Measurements from ENCODE around the gene ZFP28.

The ZFP28 gene

GRCh38 chr19:56538761-56539263 is at the start of gene ZFP28:
ZFP28 (plus strand) TSS chr19:56538948; CDS start chr19:56539019, 71 bp downstream.
- peak; percentile 39 for DNase-seq

DNA sequence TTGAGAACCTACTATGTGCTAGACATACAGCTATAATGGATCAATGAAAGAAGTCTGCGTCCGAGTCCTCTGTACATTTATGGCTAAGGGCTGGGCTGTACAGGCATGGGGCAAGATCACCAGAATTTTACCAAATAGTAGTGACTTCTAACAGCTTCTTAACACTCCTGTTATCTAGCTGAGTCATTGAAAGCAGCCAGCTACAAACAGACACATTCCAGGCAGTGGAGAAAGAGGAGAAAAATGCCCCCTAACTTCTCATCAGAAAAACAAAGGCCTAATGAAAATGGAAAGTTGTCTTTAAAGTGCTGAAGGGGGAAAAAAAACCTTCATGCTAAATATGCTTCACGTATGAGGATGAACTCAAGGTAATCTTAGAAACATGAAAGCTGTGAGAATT is 47.3 kb upstream of the ZFP28 start:
- DNase-seq, result no peak

DNA sequence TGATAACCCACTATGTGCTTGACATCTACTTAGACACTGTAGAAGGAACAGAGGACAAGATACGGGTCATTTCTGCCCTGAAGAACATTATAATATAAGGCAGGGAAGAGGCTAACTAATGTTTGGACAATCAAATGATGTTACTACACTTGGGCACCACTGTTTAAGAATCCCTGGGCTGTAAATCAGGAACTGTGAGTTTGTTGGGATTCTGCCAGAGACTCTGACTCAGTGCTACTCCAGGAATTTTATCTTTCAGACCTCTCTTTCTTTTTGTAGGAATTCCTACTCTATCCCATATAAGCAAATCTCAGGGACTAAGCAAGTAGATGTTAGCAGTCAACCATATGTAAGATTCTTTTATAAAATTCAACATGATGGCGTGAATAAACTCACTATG is 34.2 kb upstream of the ZFP28 start:
- no peak for DNase-seq

DNA sequence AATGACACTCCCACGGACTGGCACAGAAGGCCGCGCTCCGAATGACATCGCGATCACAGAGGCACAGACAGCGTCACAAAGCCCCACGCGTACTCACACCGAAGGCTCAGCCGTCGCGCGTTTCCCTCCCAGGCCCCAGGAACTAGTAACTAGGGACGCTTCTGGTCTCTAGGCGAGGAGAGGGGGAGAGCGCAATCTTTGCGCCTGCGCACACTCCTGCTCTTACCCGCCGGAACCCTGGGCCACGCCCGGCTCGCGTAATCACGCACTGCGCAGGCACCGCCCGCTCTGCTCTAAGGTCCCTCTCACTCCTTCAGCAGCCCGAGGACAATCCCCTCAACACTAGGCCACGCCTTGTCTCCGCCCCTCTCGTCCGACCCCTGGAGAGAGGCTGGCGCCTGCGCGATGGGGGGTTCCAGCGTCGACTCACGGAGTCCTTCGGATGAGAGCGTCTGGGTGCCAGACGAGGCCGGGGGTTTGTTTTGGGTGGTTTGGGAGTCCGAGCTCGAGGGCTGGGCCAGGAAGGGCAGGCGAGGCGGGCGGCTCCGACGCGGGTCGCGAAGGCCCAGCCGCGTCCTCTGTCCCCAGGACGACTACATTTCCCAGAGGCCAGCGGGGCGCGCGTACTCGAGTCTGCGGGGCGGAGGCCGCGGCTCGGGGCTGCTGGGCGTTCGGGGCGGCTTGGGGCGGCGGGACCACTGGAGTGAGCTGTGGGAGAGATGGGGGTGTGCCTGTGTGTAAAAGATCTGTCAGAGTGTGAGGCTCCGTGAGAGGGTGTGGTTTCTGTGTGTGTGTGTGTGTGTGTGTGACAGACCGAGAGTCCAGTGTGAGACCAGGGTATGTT is 31.1 kb upstream of the ZFP28 start, which contains the start of gene ZNF471:
Gene ZNF471 (plus strand): TSS at position 410 of the 844 bp plus-strand sequence. CDS start 3,717 bp downstream, outside the sequence.
- peak; percentile 80 for DNase-seq

DNA sequence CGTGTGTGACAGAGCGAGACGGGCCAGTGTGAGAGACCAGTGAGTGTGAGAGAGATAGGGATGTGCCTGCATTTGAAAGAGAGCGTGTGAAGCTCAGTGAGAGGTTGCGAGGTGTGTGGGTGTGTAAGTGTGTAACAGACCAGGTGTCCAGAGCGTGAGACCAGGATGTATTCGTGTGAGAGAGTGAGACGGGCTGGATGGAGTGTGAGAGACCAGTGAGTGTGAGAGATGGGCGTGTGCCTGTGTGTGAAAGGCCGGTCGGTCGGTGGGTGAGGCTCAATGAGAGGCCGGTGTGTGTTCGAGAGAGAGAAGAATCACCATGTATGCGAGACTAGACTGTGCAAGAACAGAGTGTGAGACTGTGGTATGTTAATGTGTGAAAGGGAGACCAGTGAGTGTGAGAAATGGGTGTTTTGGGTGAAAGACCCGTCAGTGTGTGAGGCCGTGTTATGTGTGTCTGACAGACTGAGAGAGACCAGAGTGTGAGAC is 30.4 kb upstream of the ZFP28 start:
- no peak for DNase-seq

DNA sequence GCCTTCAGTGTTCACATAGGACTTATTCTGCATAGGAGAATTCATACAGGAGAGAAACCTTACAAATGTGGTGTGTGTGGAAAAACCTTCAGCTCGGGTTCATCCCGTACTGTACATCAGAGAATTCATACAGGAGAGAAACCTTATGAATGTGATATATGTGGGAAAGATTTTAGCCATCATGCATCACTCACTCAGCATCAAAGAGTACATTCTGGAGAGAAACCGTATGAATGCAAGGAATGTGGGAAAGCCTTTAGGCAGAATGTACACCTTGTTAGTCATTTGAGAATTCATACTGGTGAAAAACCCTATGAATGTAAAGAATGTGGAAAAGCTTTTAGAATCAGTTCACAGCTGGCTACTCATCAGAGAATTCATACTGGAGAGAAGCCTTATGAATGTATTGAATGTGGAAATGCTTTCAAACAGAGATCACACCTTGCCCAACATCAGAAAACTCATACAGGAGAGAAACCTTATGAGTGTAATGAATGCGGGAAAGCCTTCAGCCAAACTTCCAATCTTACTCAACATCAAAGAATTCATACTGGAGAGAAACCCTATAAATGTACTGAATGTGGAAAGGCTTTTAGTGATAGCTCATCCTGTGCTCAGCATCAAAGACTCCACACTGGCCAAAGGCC is 13.4 kb upstream of the ZFP28 start:
- no peak for DNase-seq

DNA sequence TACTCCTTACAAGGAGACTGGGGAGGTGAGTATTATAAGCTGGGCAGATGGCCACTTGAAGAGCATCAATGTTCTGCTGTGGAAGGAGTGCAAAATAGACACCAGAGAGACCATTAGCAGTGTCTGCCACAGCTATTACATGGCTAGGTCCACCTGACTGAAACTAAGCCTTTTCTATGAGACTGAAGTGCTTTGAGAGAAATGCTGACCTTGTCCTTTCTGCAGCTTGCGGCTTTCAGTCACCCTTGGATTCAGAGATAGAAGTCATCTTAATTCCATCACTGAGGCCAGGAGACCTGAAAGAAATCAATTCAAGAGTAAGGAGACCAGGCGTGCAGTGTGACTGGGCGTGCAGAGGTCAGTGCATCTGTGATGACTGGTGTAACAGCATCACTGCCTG is 1.3 kb upstream of the ZFP28 start:
- DNase-seq, result no peak

- DNase-seq, result peak; percentile 44
These were observed 441 bp upstream of the ZFP28 start for GRCh38 chr19:56538254-56538760.

DNA sequence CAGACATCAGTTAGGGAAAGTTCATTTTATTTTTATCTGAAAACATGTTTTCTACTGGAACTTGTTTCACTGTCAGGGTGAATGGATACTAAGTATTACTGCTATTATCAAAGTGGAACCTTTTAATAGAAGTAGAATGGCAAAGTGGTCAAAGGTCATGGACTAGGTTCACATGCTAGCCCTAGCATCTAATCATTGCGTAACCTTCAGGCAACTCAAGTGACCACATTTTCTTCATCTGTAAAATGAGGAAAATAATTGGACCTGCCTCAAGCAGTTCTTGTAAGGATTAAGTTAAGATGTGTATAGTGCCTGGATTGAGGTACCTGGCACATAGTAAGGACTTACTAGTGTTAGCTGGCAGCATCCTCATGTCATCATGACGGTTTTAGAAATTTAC is 5.0 kb downstream of the ZFP28 start:
- no peak for DNase-seq

DNA sequence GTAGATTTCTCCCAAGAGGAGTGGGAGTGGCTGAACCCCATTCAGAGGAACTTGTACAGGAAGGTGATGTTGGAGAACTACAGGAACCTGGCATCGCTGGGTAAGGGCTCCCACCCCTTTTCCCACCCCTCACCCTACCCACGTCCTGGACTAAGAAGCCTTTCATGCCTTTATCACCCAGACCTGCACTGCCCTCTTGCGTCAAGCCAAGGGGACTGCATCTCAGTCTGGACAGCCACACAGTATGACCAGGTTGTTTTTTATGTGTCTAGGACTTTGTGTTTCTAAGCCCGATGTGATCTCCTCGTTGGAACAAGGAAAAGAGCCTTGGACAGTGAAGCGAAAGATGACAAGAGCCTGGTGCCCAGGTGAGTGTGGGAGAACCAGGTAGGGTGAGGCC is 8.8 kb downstream of the ZFP28 start:
- no peak for DNase-seq

- no peak for DNase-seq
These were observed 15.6 kb downstream of the ZFP28 start for GRCh38 chr19:56554272-56554869.

DNA sequence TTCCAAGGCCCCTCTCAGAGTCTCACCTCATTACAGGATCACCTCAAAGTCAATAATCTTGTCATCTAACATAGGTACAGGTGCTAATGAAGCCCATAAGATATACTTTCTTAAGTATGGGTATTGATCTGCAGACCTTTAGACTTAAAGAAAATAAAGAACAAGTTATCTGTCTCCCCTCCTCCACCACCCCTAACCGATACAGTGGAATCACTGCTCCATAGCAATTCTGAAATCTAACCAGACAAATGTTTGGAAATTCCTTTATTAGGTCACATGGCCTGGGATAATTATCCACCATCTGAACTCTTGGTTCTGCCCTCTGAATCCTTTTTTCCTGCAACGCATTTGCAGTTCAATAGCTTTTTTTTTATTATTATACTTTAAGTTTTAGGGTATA is 24.0 kb downstream of the ZFP28 start:
- no peak for DNase-seq

- DNase-seq, result no peak
These were observed 28.1 kb downstream of the ZFP28 start for GRCh38 chr19:56566904-56567273.

GRCh38 chr19:56567274-56568120 is 28.7 kb downstream of the ZFP28 start, which contains the start of gene ZNF470:
ZNF470 (plus strand) TSS chr19:56567468; CDS start chr19:56570312, 2,844 bp downstream.
- DNase-seq, result peak; percentile 3

DNA sequence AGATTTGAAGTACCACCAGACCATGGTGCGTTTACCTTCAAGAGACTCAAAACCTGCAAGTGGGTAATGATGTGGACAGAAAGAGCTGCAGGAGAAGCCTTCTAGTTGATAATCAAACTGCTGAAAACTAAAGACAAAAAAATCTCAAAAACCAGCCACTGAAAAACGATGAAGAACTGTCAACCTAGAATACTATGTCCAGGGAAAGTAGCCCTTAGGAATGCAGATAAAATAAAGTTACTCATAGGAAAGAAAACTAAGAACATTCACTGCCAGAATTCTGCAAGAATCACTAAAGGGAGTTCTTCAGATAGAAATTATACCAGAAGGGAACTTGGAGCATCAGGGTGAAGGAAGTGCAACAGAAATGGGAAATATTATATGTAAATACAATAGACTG is 33.8 kb downstream of the ZFP28 start:
- DNase-seq, result no peak

- DNase-seq, result no peak
These were observed 35.2 kb downstream of the ZFP28 start for GRCh38 chr19:56573914-56574313.

- DNase-seq, result no peak
These were observed 39.2 kb downstream of the ZFP28 start for GRCh38 chr19:56577719-56578602.

GRCh38 chr19:56594446-56594782 is 55.7 kb downstream of the ZFP28 start:
- DNase-seq, result no peak

DNA sequence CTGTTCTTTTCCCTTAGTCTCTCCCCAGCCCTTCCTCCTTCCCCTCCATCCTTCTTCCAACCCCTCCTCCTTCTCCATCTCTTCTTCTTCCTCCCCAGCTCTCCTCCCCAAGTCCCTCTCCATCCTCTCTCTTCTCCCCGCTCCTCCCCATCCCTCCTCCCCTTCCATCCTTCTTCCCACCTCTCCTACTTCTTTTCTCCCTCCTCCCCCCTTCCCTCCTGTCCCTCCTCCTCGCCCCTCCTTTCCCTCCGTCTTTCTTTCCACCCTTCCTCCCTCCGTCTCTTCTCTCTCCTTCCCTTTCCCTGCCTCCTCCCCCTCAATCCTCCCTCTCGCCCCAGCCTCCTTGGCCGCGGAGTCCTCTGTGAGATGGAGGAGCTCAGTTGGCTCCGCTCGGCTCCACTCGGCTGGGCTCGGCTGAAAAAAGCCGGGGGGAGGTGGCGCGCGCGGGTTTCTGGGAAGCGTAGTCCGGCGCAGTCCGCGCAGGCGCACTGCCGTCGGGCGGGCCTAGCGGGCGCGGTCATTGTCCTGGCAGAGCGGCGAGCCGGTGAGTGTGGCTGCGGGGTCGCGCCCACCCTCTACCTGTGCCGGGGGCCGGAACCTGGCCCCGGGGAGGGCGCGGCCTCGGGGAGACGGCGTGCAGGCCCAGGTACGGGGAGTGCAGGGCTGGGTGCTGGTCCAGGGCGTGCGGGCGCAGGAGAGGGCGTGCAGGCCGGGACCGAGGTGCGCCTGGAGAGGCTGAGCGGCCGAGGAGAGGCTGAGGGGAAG is 56.2 kb downstream of the ZFP28 start, which contains the start of gene ZNF71:
Gene ZNF71 (plus strand): TSS at position 520 of the 765 bp plus-strand sequence. CDS start 6,257 bp downstream, outside the sequence.
- DNase-seq, result peak; percentile 24

DNA sequence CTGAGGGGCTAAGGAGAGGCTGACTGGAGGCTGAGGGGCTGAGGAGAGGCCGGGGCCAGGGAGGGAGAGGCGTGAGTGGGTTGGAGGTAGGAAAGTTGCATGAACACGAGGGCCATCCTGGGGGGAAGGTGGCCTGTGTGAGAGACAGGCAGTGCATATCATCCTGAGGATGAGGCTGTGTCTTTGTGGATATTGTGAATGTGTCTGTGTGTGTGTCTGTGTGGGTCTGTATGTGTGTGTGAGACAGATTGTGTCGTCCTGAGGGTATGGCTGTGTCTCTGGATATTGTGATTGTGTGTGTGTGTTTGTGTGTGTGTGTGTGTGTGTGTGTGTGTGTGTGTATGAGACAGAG is 56.8 kb downstream of the ZFP28 start:
- no peak for DNase-seq
